B cell (primary cell): ENCODE data around the gene ROR2. TPM values are rescaled to one million over a fixed set of nuclear protein-coding genes. Genes with fewer than 3 reads are reported as not detected.

Source experiments
- ATAC-seq: fragments of 200-7000 bp; cut with Tn5 transposase; one replicate; pipeline ENCODE4 v1.10.0; 2021; ENCODE audit warnings: low read depth, mild to moderate bottlenecking, moderate number of reproducible peaks, moderate library complexity
- CTCF ChIA-PET: fragments of 350-600 bp; sonication (Branson Sonifier 250); formaldehyde crosslinking; loops from one replicate; lab custom pipeline; 2021; ENCODE audit warnings: antibody characterized with exemption, inconsistent platforms; lab: Charles Lee
- POLR2A ChIA-PET: fragments of 350-600 bp; sonication (Branson Sonifier 250); formaldehyde crosslinking; loops from one replicate; lab custom pipeline; 2021; ENCODE audit warnings: antibody characterized with exemption; lab: Charles Lee
- DNase-seq: peaks from one replicate; pipeline ENCODE4 v3.0.0; 2013
- H2AFZ ChIP-seq: 2 replicates; pipeline ENCODE4 v1.6.1; 2012; ENCODE audit warnings: mild to moderate bottlenecking, low read depth, low read length; ENCODE audit not compliant: insufficient read depth, poor library complexity, severe bottlenecking
- H3K27ac ChIP-seq, 2 donors: 1 replicate in 1 of 2; 2 replicates in 1 of 2; pipeline ENCODE4 v1.5.1; 2012 to 2013; ENCODE audit warnings: low read length in 2 of 2, mild to moderate bottlenecking in 2 of 2, moderate library complexity in 1 of 2
- H3K27me3 ChIP-seq, 4 experiments: fragments of 200-600 bp in 1 of 4; sonication (generic) in 1 of 4; replicated peaks in 1 of 4; 1 replicate in 2 of 4; 2 replicates in 2 of 4; pipeline versions ENCODE4 v1.6.1 to v1.7.0; 2013 to 2016; ENCODE audit warnings: low read length in 3 of 4, mild to moderate bottlenecking in 2 of 4, mixed read lengths in 1 of 4, moderate library complexity in 1 of 4; ENCODE audit not compliant: insufficient read depth in 4 of 4, control insufficient read depth in 3 of 4; ENCODE audit errors: control extremely low read depth in 1 of 4
- H3K36me3 ChIP-seq, 2 experiments: replicated peaks in 1 of 2; 1 replicate in 1 of 2; 2 replicates in 1 of 2; pipeline versions ENCODE4 v1.6.1 to v1.7.1; 2013; ENCODE audit warnings: low read length in 1 of 2; ENCODE audit not compliant: insufficient read depth in 2 of 2, control insufficient read depth in 1 of 2; ENCODE audit errors: control extremely low read depth in 1 of 2, extremely low read depth in 1 of 2
- H3K4me1 ChIP-seq, 2 donors: fragments of 200-600 bp in 1 of 2; sonication (generic) in 1 of 2; 1 replicate in 1 of 2; 2 replicates in 1 of 2; pipeline versions ENCODE4 v1.5.1 to v1.6.1; 2013 to 2017; ENCODE audit warnings: low read length in 2 of 2; ENCODE audit not compliant: control insufficient read depth in 2 of 2, insufficient read depth in 2 of 2
- H3K4me2 ChIP-seq: replicated peaks from 2 replicates; pipeline ENCODE3; 2012; ENCODE audit warnings: mild to moderate bottlenecking, low read depth, low read length; ENCODE audit not compliant: poor library complexity, severe bottlenecking
- H3K4me3 ChIP-seq, 5 experiments: fragments of 200-600 bp in 1 of 5; sonication (generic) in 1 of 5; 1 replicate in 3 of 5; 2 replicates in 2 of 5; pipeline versions ENCODE4 v1.5.1 to v1.7.0; 2011 to 2016; ENCODE audit warnings: low read length in 4 of 5, mild to moderate bottlenecking in 4 of 5, low read depth in 2 of 5, control low read depth in 1 of 5, moderate library complexity in 1 of 5; ENCODE audit not compliant: insufficient read depth in 1 of 5; ENCODE audit errors: control extremely low read depth in 1 of 5, extremely low read depth in 1 of 5
- H3K79me2 ChIP-seq: fragments of 200-600 bp; sonication (generic); one replicate; pipeline ENCODE4 v1.6.0; 2016; ENCODE audit warnings: low read length; ENCODE audit not compliant: control insufficient read depth, insufficient read depth
- H3K9ac ChIP-seq: fragments of 200-600 bp; sonication (generic); 2 replicates; pipeline ENCODE4 v1.6.1; 2017; ENCODE audit warnings: mild to moderate bottlenecking, low read length, moderate library complexity
- H3K9me3 ChIP-seq, 3 donors: one replicate each; pipeline versions ENCODE4 v1.6.1 to v1.7.1; 2013; ENCODE audit warnings: low read length in 2 of 3; ENCODE audit not compliant: control insufficient read depth in 2 of 3, insufficient read depth in 1 of 3; ENCODE audit errors: control extremely low read depth in 1 of 3
- H4K20me1 ChIP-seq: 2 replicates; pipeline ENCODE4 v1.6.0; 2012; ENCODE audit warnings: mild to moderate bottlenecking, low read length; ENCODE audit not compliant: insufficient read depth, control insufficient read depth, poor library complexity, severe bottlenecking
- H3K27ac Mint-ChIP-seq: one replicate; pipeline ENCODE4 v1.8.0; 2021; ENCODE audit warnings: mixed read lengths
- H3K27me3 Mint-ChIP-seq: one replicate; pipeline ENCODE4 v1.8.0; 2021; ENCODE audit warnings: mixed read lengths
- H3K4me1 Mint-ChIP-seq: one replicate; pipeline ENCODE4 v1.8.0; 2021; ENCODE audit warnings: mixed read lengths
- H3K4me3 Mint-ChIP-seq: one replicate; pipeline ENCODE4 v1.8.0; 2021; ENCODE audit warnings: mixed read lengths
- H3K9me3 Mint-ChIP-seq: one replicate; pipeline ENCODE4 v1.8.0; 2022; ENCODE audit warnings: mixed read lengths; ENCODE audit not compliant: insufficient read depth
- EZH2 ChIP-seq: IDR thresholded peaks from 2 replicates; pipeline ENCODE4 v1.6.1; 2012; ENCODE audit warnings: borderline replicate concordance, low read depth, mild to moderate bottlenecking, moderate library complexity, low read length; ENCODE audit not compliant: insufficient read depth, poor library complexity, severe bottlenecking
- WGBS: methylation state at CpG from one replicate; pipeline ENCODE4 v1.1.5; 2013; ENCODE audit warnings: missing lambda C conversion rate; ENCODE audit not compliant: insufficient coverage; 5-methylcytosine and 5-hydroxymethylcytosine counted together
- intact Hi-C: fragments of 100-400 bp; cut with micrococcal nuclease; formaldehyde crosslinking; loops from one replicate; pipeline ENCODE4 v1.10.0; 2022
- polyA plus RNA-seq: library from polyadenylated mRNA; depleted of rRNA; stranded (reverse); fragments of >200 nt; gene quantifications from 2 replicates; pipeline ENCODE4 v1.2.3, GENCODE V29; 2012
- total RNA-seq, 2 donors: library from RNA; stranded (reverse); fragments of 120-200 nt in 1 of 2; gene quantifications; 1 replicate in 1 of 2; 2 replicates in 1 of 2; pipeline versions ENCODE4 v1.2.3 to v1.2.4, GENCODE V29; 2013 to 2022
- TF ChIP-seq, protein P1 (sequence below): fragments of 200-600 bp; IDR thresholded peaks from one replicate; pipeline ENCODE4 v1.8.0; 2022; ENCODE audit warnings: antibody characterized with exemption, mild to moderate bottlenecking

The ROR2 gene
- total and polyA plus RNA-seq, 2 donors (not counting 1 experiment from before 2014, with no cell fraction given): 0.21 to 0.49 TPM

GRCh38 chr9:91536211-91536691 lies 413.8 kb downstream of the ROR2 start:
- no peak overlapping the region for H3K4me3 ChIP-seq
- no peaks in the 10 kb centered on the region for H3K9me3 ChIP-seq
- no peak overlapping the region for H3K27ac ChIP-seq
- POLR2A ChIA-PET: no interaction called here
- intact Hi-C loops: no loop called here
- H3K9me3 Mint-ChIP-seq: no peaks in the 10 kb centered on the region
- H2AFZ ChIP-seq: no peak overlapping the region
- peaks cover 0 to 4% (median 0%) of the 10 kb centered on the region in 4 experiments for H3K27me3 ChIP-seq
- H3K79me2 ChIP-seq: no peaks in the 10 kb centered on the region
- ATAC-seq (no peak), DNase-seq (no peak)
- CTCF ChIA-PET: no interaction called here
- H3K27me3 Mint-ChIP-seq: peaks cover 16% of the 10 kb centered on the region
- TF ChIP-seq, protein P1, sequence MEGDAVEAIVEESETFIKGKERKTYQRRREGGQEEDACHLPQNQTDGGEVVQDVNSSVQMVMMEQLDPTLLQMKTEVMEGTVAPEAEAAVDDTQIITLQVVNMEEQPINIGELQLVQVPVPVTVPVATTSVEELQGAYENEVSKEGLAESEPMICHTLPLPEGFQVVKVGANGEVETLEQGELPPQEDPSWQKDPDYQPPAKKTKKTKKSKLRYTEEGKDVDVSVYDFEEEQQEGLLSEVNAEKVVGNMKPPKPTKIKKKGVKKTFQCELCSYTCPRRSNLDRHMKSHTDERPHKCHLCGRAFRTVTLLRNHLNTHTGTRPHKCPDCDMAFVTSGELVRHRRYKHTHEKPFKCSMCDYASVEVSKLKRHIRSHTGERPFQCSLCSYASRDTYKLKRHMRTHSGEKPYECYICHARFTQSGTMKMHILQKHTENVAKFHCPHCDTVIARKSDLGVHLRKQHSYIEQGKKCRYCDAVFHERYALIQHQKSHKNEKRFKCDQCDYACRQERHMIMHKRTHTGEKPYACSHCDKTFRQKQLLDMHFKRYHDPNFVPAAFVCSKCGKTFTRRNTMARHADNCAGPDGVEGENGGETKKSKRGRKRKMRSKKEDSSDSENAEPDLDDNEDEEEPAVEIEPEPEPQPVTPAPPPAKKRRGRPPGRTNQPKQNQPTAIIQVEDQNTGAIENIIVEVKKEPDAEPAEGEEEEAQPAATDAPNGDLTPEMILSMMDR: no peak
- no peak for TF ChIP-seq EZH2
- no peak overlapping the region for H3K4me2 ChIP-seq
- H3K4me1 ChIP-seq: peaks cover 3 to 8% of the 10 kb centered on the region in 2 donors
- WGBS: 88% methylated on average over 2 of the region's 3 CpGs
- no peaks in the 10 kb centered on the region for H4K20me1 ChIP-seq
- H3K9ac ChIP-seq: no peak overlapping the region
- H3K36me3 ChIP-seq: no peaks in the 10 kb centered on the region
- H3K4me1 Mint-ChIP-seq: peaks cover 14% of the 10 kb centered on the region
- H3K4me3 Mint-ChIP-seq: no peak overlapping the region
- no peak overlapping the region for H3K27ac Mint-ChIP-seq

- DNase-seq: no peak
- H3K9me3 ChIP-seq: no peaks in the 10 kb centered on the region
- H3K36me3 ChIP-seq: no peaks in the 10 kb centered on the region
- peaks cover 0 to 4% (median 0%) of the 10 kb centered on the region in 4 experiments for H3K27me3 ChIP-seq
- H2AFZ ChIP-seq: no peak overlapping the region
- no peaks in the 10 kb centered on the region for H4K20me1 ChIP-seq
- no peak for ATAC-seq
- ChIA-PET POLR2A (no interaction called here), CTCF (no interaction called here)
- H3K4me1 Mint-ChIP-seq: no peaks in the 10 kb centered on the region
- no peak overlapping the region for H3K4me2 ChIP-seq
- H3K27ac Mint-ChIP-seq: no peak overlapping the region
- H3K27ac ChIP-seq: no peak overlapping the region
- no peaks in the 10 kb centered on the region for H3K4me1 ChIP-seq
- H3K4me3 Mint-ChIP-seq: no peak overlapping the region
- no peaks in the 10 kb centered on the region for H3K9me3 Mint-ChIP-seq
- intact Hi-C loops: no loop called here
- H3K27me3 Mint-ChIP-seq: peaks cover 22% of the 10 kb centered on the region
- no peak overlapping the region for H3K4me3 ChIP-seq
- no peak overlapping the region for H3K9ac ChIP-seq
- H3K79me2 ChIP-seq: no peaks in the 10 kb centered on the region
- TF ChIP-seq, protein P1: no peak
Observed at GRCh38 chr9:91534374-91534773, 415.7 kb downstream of the ROR2 start.
